GM21825 (cell line): ENCODE measurements around the gene EPHA3.

Experiments
- ATAC-seq: cut with Tn5 transposase; IDR thresholded peaks from one replicate; pipeline ENCODE4 v1.9.1; 2021; ENCODE audit warnings: mild to moderate bottlenecking, moderate library complexity; ENCODE audit not compliant: unreplicated experiment

EPHA3 gene

GRCh38 chr3:89144080-89144479, 36.7 kb downstream of the EPHA3 start:
- ATAC-seq = no peak

- no peak for ATAC-seq
Measured at GRCh38 chr3:89145995-89146394, 38.6 kb downstream of the EPHA3 start.

GRCh38 chr3:89154416-89154815, 47.0 kb downstream of the EPHA3 start:
- no peak for ATAC-seq

GRCh38 chr3:89155811-89156210, 48.4 kb downstream of the EPHA3 start:
- no peak for ATAC-seq

- ATAC-seq = no peak
Measured at GRCh38 chr3:89157575-89157974, 50.2 kb downstream of the EPHA3 start.

DNA sequence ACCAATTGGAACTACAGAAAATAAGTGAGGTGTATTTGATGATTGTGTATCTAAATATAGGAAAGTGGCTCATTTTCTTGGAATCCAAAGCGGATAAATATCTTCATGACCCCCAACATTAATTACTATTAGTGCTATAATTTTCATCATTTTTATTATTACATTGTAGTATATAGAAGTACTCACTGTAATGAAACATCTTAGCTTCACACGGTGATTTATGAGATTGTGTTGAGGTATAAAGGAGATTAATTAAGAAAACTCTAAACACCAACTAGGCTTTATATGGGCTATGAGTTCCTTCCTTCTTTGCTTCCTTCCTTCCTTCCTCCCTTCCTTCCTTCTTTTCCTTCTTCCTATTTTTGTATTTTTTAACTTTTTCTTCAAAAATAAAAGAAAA, 52.2 kb downstream of the EPHA3 start:
- ATAC-seq = no peak

DNA sequence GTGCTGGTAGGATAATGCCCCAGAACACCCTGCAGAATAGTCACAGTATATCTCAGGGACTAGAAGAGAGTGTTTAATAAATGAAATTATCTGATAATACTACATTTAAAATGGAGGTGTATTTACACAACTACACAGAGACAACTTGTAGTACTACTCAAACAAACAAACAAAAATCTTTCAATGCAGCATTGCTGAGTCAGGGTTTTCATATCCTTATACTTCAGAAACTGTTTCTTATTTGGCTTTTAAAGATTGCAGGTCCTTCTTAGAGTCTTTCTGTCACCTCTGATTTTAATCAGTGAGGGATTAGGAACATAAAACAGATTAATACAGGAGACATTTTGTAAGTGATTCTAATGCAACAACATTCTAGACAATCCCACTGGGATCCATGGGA, 57.4 kb downstream of the EPHA3 start:
- no peak for ATAC-seq

DNA sequence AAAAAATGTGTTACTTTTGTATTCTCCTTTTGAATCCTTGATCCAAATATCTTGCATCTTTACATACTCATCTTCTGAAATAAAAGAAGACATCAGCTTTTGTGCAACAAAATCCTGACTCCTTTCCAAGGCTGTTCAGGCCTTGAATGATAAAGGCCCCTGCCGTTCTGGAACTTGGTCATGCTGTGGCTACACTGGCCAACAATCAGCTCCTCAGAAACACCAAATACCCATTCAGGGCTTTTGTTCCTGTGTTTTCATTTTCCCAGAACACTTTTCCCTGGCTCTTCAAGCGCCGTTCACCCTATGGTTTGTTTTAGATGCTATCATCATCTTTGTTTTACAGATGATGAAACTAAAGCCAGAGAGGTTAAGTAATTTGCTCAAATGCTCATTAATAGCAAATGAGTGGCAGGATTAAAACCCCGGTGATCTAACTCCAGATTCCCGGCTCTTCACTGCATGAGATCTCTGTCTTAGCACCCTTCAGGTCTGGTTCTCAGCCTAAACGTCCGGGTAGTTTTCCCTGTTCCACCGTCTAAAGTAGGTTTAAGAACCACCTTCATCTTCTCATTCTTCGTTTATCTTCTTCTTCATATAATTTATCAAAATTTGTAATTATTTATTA, 58.3 kb downstream of the EPHA3 start:
- no peak for ATAC-seq

DNA sequence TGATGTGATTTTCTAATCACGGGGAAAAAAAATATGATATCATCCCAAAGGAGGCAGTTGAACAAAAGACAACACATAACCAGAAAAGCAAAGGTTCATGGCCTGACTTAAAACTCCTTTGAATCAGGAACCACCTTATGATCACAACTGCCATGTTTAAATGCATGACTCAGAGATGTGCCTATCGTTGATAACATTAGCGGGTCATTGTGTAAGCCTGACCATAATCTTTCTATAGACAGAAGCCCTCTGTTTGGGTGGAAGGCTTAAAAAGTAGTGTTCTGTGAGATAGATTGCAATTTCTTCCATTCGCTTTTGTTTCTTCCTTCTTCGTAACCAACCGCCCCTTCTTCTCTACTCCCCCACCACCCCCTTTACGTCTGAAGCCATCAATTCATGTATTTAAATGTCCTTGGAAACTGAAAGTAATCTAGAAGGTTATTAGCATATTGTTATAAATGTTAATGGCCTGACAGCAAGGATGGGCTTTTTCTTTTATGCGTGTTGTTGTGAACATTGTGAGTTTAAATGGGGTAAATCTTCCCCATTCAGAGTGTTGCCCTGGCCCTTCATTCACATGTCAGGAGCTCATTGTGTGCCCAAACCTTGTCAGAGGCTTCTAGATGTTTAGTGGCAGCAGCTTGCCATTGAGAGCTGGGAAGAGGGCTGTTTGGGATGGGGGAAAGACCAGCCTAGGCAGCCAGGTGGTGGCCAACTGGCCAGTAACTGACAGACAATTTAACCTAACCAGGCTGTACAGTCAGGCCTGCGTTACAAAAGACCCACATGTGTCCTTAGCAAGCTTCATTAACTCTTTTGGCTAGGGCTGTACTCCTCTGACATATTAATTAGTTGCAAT, 64.5 kb downstream of the EPHA3 start:
- ATAC-seq = no peak

DNA sequence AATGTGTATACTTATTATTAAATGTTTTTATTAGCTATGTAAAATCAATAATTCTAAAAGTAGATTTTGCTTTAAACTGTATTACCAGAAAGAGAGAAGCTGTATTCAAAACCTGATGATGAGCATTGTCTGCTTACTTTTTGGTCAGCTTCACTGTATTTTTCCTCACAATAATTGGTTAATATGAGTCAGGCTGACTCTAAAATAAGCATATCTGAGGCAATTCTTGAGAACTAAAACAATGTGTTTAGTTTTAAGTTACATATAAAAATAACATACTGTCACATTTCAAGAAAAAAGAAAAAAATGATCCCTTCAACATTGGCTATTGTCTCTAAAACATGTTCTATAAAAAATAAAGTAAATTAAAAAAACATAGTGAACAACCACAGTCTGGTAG, 66.1 kb downstream of the EPHA3 start:
- ATAC-seq = no peak

DNA sequence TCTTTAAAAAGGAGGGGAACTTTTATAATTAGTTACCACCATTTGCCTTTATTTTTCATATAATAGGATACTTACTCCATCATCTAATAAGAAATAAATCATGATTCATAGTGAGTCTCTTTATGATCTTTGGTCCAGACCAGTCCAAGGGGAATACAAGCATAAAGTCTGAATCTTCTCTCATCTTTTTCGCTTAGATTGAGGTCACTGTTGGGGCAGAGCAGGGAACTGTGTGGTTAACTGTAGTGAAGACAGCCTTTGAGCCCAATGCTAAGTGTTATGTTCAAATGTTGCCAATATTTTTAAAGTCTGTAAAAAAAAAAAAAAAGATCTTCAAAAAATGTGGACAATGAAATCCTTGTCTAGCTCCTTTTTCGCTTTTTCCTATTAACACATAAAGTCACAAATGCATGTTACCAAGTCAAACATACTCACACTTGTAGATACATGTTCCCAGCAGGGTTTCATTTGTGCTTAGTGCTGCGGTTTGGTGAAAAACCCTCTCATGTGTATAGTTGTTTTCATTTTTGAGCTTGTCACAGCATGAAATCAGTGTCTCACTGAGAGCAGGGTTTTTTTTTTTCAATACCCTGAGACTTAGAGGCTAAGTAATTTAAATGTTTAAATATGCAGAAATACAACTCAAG, 72.1 kb downstream of the EPHA3 start:
- no peak for ATAC-seq

GRCh38 chr3:89180334-89180733, 72.9 kb downstream of the EPHA3 start:
- no peak for ATAC-seq

GRCh38 chr3:89182056-89182455, 74.6 kb downstream of the EPHA3 start:
- no peak for ATAC-seq

- no peak for ATAC-seq
Measured at GRCh38 chr3:89184151-89184995, 77.0 kb downstream of the EPHA3 start.

- ATAC-seq = no peak
Measured at GRCh38 chr3:89186456-89186855, 79.0 kb downstream of the EPHA3 start.

- no peak for ATAC-seq
Measured at GRCh38 chr3:89198591-89198990, 91.2 kb downstream of the EPHA3 start.

- ATAC-seq = no peak
Measured at GRCh38 chr3:89212619-89213018, 105.2 kb downstream of the EPHA3 start.

DNA sequence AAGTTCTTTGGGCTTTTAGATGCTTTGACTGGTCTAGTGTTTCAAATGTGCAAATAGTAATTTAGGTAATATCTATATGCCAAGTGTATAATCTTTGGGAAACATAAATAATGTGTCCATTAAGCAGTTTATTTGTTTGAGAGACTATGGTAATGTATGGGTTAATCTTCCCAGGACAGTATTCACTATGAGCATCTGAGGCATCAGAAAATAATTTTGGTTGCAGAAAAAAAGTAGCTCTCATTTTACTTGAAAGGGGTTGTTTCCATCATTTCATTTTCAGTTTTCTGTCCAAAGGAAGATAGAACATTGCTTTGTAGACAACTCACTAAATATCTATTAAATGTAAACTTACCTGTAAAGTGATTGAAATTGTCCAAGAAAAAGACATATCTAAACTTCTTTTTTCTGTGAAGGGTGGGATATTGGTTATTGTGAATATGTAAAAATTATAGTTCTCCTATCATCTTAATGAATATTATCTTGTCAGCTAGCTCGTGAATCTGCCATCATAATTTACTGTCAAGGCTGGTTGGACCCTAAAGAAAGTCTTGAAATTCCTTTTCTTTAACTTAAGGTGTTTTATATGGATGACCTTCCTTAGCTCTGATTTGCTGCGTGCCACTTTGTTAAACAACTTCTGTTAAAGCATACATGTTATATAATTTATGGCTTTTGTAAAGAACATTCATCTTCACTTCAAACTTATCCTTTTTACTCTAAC, 108.8 kb downstream of the EPHA3 start:
- ATAC-seq = no peak

DNA sequence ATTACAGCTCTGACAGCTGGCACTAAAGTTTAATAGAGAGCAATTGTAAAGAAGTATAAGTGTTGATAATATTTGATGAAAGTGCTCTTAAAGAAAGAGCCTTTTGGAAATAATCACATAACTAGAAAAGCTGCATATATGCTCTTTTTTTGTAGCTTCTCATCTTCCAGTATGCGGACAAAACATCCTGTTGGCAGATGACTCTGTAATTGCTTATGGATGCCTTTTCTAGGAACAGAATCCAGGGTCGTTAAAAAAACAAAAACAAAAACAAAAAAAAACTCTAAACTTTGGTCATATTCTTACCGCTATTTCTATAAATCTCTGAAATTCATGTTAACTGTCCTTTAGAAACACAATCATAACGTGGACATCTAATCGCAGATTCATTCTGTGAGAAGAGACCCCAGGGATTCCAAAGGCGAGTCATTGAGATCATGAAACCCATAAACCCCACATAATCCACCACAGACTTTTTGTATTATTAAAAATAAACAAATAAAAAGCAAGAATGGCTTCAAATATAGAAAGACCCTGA, 109.8 kb downstream of the EPHA3 start:
- ATAC-seq = no peak

DNA sequence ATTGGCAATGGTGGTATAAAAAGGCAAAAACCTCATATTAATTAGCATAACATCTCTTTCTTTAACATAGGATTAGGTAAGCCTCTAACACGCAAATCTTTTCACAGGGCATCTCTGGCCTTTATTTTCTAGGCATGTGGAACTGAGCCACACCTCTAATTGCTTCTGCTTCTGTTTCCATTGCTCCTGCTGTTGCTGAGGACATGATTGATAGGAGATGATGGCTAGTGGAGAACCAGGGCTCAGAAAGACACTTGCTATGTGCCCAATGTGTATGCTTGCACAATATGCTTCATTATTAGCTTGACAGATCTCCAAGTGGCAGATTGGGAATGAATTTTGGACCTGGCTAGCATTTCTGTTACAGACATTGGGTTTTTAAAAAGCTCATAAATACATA, 114.5 kb downstream of the EPHA3 start:
- ATAC-seq = no peak
